Endothelial cell of umbilical vein (primary cell): Measurements from ENCODE around the gene NRF1. TPM values are rescaled to one million over a fixed set of nuclear protein-coding genes. Genes with fewer than 3 reads are reported as not detected.

Experiments used
- BruUV-seq: library from RNA; stranded (reverse); fragments of 400-500 nt; replicated peaks from 2 replicates; lab custom pipeline; 2021; lab: Mats Ljungman, UMichigan
- CTCF ChIA-PET: fragments of 300-600, 350-600 bp; sonication (Branson Sonifier 250); formaldehyde crosslinking; loops from one replicate; lab custom pipeline; 2021; ENCODE audit warnings: antibody characterized with exemption, inconsistent platforms; lab: Charles Lee
- POLR2A ChIA-PET: fragments of 300-600, 350-600 bp; sonication (Branson Sonifier 250); formaldehyde crosslinking; loops from one replicate; lab custom pipeline; 2021; ENCODE audit warnings: antibody characterized with exemption, inconsistent platforms; lab: Charles Lee
- DNase-seq: peaks from one replicate; pipeline ENCODE4 v3.0.0-alpha.2; 2011; ENCODE audit warnings: low read depth, low spot score
- FAIRE-seq: peaks from 2 replicates; lab custom pipeline; 2011; peaks lifted over from hg19 to GRCh38; lab: Jason Lieb, UNC
- H2AFZ ChIP-seq: 2 replicates; pipeline ENCODE4 v1.6.0; 2012; ENCODE audit warnings: low read depth, low read length, control low read depth, inconsistent platforms
- H3K27ac ChIP-seq: 2 replicates; pipeline ENCODE4 v1.5.1; 2011; ENCODE audit warnings: low read depth, mild to moderate bottlenecking, control low read depth, low read length, moderate library complexity; ENCODE audit not compliant: insufficient read depth
- H3K27me3 ChIP-seq, 2 experiments: 2 replicates each; pipeline versions ENCODE4 v1.6.0 to v1.6.1; 2011; ENCODE audit warnings: low read length in 2 of 2, mixed read lengths in 1 of 2; ENCODE audit not compliant: control insufficient read depth in 2 of 2, insufficient read depth in 2 of 2
- H3K36me3 ChIP-seq, 2 experiments: 2 replicates in 1 of 2; 3 replicates in 1 of 2; pipeline ENCODE4 v1.5.1; 2011; ENCODE audit warnings: low read length in 2 of 2, mild to moderate bottlenecking in 1 of 2, moderate library complexity in 1 of 2; ENCODE audit not compliant: control insufficient read depth in 2 of 2, insufficient read depth in 2 of 2; ENCODE audit errors: extremely low read depth in 1 of 2
- H3K4me1 ChIP-seq: 3 replicates; pipeline ENCODE4 v1.5.1; 2011; ENCODE audit warnings: mild to moderate bottlenecking, low read length; ENCODE audit not compliant: control insufficient read depth, insufficient read depth; ENCODE audit errors: extremely low read depth
- H3K4me2 ChIP-seq: 2 replicates; pipeline ENCODE4 v1.6.1; 2011; ENCODE audit warnings: low read length, control low read depth, mixed read lengths; ENCODE audit not compliant: insufficient read depth
- H3K4me3 ChIP-seq, 3 experiments: fragments of 200-600 bp in 1 of 3; sonication (generic), shearing (Covaris generic) in 1 of 3; replicated peaks in 1 of 3; 2 replicates each; pipeline ENCODE4 v1.5.1; 2011 to 2016; ENCODE audit warnings: control low read depth in 3 of 3, low read length in 3 of 3, mild to moderate bottlenecking in 2 of 3, inconsistent platforms in 1 of 3, low read depth in 1 of 3, moderate library complexity in 1 of 3; ENCODE audit not compliant: insufficient read depth in 1 of 3
- H3K79me2 ChIP-seq: 2 replicates; pipeline ENCODE4 v1.6.0; 2012; ENCODE audit warnings: low read length, inconsistent platforms; ENCODE audit not compliant: control insufficient read depth, insufficient read depth
- H3K9ac ChIP-seq: replicated peaks from 2 replicates; pipeline ENCODE3; 2011; ENCODE audit warnings: low read length, control low read depth; ENCODE audit not compliant: insufficient read depth; ENCODE audit errors: extremely low read depth
- H3K9me1 ChIP-seq: replicated peaks from 3 replicates; pipeline ENCODE4 v1.6.0; 2011; ENCODE audit warnings: mild to moderate bottlenecking, low read length; ENCODE audit not compliant: control insufficient read depth, insufficient read depth; ENCODE audit errors: extremely low read depth
- H3K9me3 ChIP-seq: replicated peaks from 2 replicates; pipeline ENCODE4 v1.5.1; 2012; ENCODE audit warnings: low read length, inconsistent platforms; ENCODE audit not compliant: control insufficient read depth, insufficient read depth
- H4K20me1 ChIP-seq: replicated peaks from 2 replicates; pipeline ENCODE3; 2011; ENCODE audit warnings: mild to moderate bottlenecking, low read length; ENCODE audit not compliant: control insufficient read depth, insufficient read depth; ENCODE audit errors: extremely low read depth
- FOS ChIP-seq: IDR thresholded peaks from 2 replicates; pipeline ENCODE4 v1.6.1; 2011; ENCODE audit warnings: mild to moderate bottlenecking, low read length, moderate library complexity, borderline replicate concordance; ENCODE audit not compliant: insufficient read depth
- GATA2 ChIP-seq: IDR thresholded peaks from 2 replicates; pipeline ENCODE4 v1.7.0; 2011; ENCODE audit warnings: low read depth, mild to moderate bottlenecking, moderate library complexity, mixed read lengths, low read length; ENCODE audit not compliant: insufficient read length, insufficient read depth
- POLR2A ChIP-seq: IDR thresholded peaks from 2 replicates; pipeline ENCODE4 v1.6.1; 2012; ENCODE audit warnings: low read depth, mild to moderate bottlenecking, control low read depth, low read length
- dilution Hi-C: fragments of 300-500 bp; cut with MboI; formaldehyde crosslinking; loops from one replicate; pipeline ENCODE4 v1.15.0; 2019; ENCODE audit warnings: low sequenced_read_pairs; ENCODE audit not compliant: extremely low pct_ligation_motif_present
- intact Hi-C: fragments of 100-400 bp; cut with micrococcal nuclease; formaldehyde crosslinking; loops from one replicate; pipeline ENCODE4 v1.10.0; 2022
- polyA plus RNA-seq, 4 experiments: library from polyadenylated mRNA; depleted of rRNA in 3 of 4; stranded (reverse) in 3 of 4; unstranded in 1 of 4; fragments of >200 nt; gene quantifications; 2 replicates each; pipeline versions ENCODE4 v1.2.1 to v1.2.3, GENCODE V29; 2011 to 2012; ENCODE audit warnings: missing spikeins in 1 of 4
- total RNA-seq: library from RNA; stranded (reverse); gene quantifications from 2 replicates; pipeline ENCODE4 v1.2.3, GENCODE V29; 2021
- TF ChIP-seq, protein P1 (sequence below), 2 donors: IDR thresholded peaks; 1 replicate in 1 of 2; 2 replicates in 1 of 2; pipeline ENCODE4 v1.5.1; 2011; ENCODE audit warnings: low read length in 2 of 2, mild to moderate bottlenecking in 2 of 2, moderate library complexity in 2 of 2, control low read depth in 1 of 2, inconsistent platforms in 1 of 2, low read depth in 1 of 2; ENCODE audit not compliant: insufficient read depth in 1 of 2; ENCODE audit errors: extremely low read depth in 1 of 2
- TF ChIP-seq, protein P2 (sequence below): IDR thresholded peaks from 2 replicates; pipeline ENCODE4 v1.6.1; 2011; ENCODE audit not compliant: insufficient read depth, insufficient read length

NRF1 gene
- total and polyA plus RNA-seq, 2 donors (not counting 3 experiments of a cell fraction or from before 2014, with no cell fraction given) = 14.6 to 20.3 TPM

DNA sequence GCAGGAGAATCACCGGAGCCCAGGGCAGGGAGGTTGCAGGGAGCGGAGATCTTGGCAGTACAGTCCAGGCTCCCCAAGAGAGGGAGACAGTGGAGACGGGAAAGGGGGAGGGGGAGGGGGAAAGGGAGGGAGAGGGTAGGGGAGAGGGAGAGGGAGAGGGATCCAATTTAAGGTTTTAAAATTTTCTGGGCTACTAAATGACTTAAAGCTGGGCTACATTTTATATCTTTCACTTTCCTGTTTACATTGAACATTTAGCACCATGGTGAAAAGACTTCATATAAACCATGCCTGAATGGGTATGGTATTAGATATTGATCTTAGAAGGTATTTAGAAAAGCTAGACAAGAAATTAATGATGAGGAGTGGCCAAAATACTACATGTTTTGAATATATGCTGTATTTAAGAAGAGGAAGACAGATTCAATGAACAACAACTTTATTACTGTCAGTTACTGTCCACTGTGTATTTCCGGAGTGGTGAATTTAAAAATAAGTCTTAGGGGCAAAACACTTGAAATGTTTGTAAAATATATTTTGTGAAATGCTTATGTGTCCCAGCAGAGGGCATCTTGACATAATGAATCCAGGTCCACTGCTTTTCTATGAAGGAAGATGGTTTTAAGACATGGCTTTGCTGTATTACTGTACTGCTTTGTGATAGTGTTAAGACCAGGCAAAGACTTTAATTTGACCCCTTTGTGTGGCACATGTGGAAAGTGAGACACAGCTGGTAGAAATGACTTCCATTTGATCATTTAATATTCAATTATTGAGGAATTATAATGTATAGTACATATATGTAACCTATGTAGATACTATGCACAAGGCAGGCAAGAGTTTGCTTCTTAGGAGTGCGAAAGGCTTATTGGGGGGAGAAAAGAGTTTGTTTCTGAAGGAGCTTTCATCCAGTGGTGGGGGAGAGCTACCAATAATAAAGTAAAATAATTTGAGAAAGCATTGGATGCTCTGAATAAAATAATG is 52.8 kb downstream of the NRF1 start:
- dilution Hi-C loops (no loop called here), intact Hi-C loops (loop anchor here (1.0 kb wide), 2 partner anchors 161 to 346 kb away; no protein-coding TSS in a partner anchor)
- H3K79me2 ChIP-seq = peaks cover 4% of the 10 kb centered on the region
- no peak overlapping the region for H3K4me3 ChIP-seq
- H3K27ac ChIP-seq = no peak overlapping the region
- FAIRE-seq (peak; percentile 65), DNase-seq (peak; percentile 75)
- BruUV-seq = no TSS peak
- peaks cover 7% of the 10 kb centered on the region for H3K4me1 ChIP-seq
- H3K9ac ChIP-seq = no peak overlapping the region
- H3K9me1 ChIP-seq = no peaks in the 10 kb centered on the region
- no peak overlapping the region for H3K4me2 ChIP-seq
- TF ChIP-seq FOS (no peak), GATA2 (no peak), POLR2A (no peak)
- TF ChIP-seq, protein P1, sequence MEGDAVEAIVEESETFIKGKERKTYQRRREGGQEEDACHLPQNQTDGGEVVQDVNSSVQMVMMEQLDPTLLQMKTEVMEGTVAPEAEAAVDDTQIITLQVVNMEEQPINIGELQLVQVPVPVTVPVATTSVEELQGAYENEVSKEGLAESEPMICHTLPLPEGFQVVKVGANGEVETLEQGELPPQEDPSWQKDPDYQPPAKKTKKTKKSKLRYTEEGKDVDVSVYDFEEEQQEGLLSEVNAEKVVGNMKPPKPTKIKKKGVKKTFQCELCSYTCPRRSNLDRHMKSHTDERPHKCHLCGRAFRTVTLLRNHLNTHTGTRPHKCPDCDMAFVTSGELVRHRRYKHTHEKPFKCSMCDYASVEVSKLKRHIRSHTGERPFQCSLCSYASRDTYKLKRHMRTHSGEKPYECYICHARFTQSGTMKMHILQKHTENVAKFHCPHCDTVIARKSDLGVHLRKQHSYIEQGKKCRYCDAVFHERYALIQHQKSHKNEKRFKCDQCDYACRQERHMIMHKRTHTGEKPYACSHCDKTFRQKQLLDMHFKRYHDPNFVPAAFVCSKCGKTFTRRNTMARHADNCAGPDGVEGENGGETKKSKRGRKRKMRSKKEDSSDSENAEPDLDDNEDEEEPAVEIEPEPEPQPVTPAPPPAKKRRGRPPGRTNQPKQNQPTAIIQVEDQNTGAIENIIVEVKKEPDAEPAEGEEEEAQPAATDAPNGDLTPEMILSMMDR (IDR thresholded peaks at IDR 0.05; ENCODE audit: extremely low read depth in 1 of 2, insufficient read depth in 1 of 2, low read depth in 1 of 2, low read length in 2 of 2) = peak; percentile 33 to 43
- TF ChIP-seq, protein P2, sequence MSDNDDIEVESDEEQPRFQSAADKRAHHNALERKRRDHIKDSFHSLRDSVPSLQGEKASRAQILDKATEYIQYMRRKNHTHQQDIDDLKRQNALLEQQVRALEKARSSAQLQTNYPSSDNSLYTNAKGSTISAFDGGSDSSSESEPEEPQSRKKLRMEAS = no peak
- peaks cover 2% of the 10 kb centered on the region for H3K9me3 ChIP-seq
- H4K20me1 ChIP-seq = no peaks in the 10 kb centered on the region
- POLR2A ChIA-PET = no interaction called here
- peaks cover 3 to 6% of the 10 kb centered on the region in 2 experiments for H3K36me3 ChIP-seq
- CTCF ChIA-PET = interaction anchor here (0.7 to 2.8 kb wide), 6 partner anchors 51 to 349 kb away, joined by 4 to 54 read pairs (median 8); no protein-coding TSS in a partner anchor
- no peak overlapping the region for H2AFZ ChIP-seq
- no peaks in the 10 kb centered on the region for H3K27me3 ChIP-seq
